ENCODE data around the gene ZNF775.

DNA sequence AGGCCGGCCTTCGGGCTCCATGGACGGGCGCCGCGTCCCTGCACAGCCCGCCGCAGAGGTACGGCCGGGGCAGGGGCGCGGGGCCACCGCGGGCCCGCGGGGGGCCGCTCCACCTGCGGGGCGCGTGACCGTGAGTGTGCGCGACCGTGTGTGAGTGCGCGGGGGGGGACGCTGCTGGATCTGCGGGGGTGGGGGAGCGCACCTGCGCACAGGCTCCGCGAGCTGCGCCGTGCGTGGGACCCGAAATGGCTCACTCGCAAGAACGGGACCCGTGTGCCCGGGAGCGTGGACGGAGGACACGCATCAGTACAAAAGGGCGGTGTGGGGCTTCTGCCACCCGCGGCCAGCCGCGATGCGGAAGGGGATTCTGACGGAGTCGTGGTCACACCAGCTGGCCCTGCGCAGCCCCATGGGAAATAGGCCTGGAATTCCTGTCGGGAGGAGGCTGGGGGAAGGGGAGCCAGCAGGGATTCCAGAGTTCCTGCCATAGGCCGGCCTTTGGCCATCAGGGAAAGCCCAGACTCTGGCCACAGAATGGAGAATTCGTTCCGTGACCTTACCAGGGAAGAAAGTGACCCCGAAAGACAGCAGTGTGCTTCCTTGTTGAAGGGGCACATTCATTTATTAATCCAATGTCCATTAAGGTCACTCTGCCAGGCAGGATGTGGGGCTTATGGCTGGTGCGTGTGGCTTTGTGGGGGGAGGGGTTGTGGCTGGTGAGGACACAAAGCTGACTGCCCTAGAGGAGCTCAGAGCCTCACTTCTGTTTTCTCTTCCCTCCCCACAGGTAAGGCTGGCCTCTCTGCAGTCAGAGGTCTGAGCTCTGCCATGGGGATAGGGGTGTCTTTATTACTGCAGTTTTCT lies 10.0 kb upstream of the ZNF775 start:
- TF ChIP-seq POLR2A (IDR thresholded peaks at IDR 0.05; ENCODE audit: low read length) (peak; percentile 39), GATA1 (IDR thresholded peaks at IDR 0.05; ENCODE audit: low read depth, low read length) (no peak)
